Keratinocyte (primary cell): ENCODE measurements around the gene EPHA6. TPM values are rescaled to one million over a fixed set of nuclear protein-coding genes. Genes with fewer than 3 reads are reported as not detected.

Experiments
- DNase-seq: peaks from one replicate; pipeline ENCODE4 v3.0.0-alpha.2; 2011; ENCODE audit warnings: low read depth, missing footprints, low spot score
- FAIRE-seq: peaks from 2 replicates; lab custom pipeline; 2011; peaks lifted over from hg19 to GRCh38; lab: Jason Lieb, UNC
- H2AFZ ChIP-seq: 2 replicates; pipeline ENCODE4 v1.6.0; 2012; ENCODE audit warnings: low read length, control low read depth, inconsistent platforms; ENCODE audit not compliant: control insufficient read depth
- H3K27ac ChIP-seq: 2 replicates; pipeline ENCODE4 v1.5.1; 2011; ENCODE audit warnings: low read length; ENCODE audit not compliant: control insufficient read depth, insufficient read depth
- H3K27me3 ChIP-seq: 3 replicates; pipeline ENCODE4 v1.6.0; 2011; ENCODE audit warnings: low read length; ENCODE audit not compliant: control insufficient read depth, insufficient read depth; ENCODE audit errors: extremely low read depth
- H3K36me3 ChIP-seq, 2 experiments: 2 replicates in 1 of 2; 3 replicates in 1 of 2; pipeline ENCODE4 v1.5.1; 2011; ENCODE audit warnings: low read length in 2 of 2, mild to moderate bottlenecking in 1 of 2; ENCODE audit not compliant: control insufficient read depth in 2 of 2, insufficient read depth in 2 of 2; ENCODE audit errors: extremely low read depth in 1 of 2
- H3K4me1 ChIP-seq: 3 replicates; pipeline ENCODE4 v1.5.1; 2011; ENCODE audit warnings: low read length; ENCODE audit not compliant: control insufficient read depth, insufficient read depth; ENCODE audit errors: extremely low read depth
- H3K4me2 ChIP-seq: 3 replicates; pipeline ENCODE4 v1.6.0; 2011; ENCODE audit warnings: low read depth, low read length; ENCODE audit not compliant: control insufficient read depth, insufficient read depth; ENCODE audit errors: extremely low read depth
- H3K4me3 ChIP-seq, 3 experiments: fragments of 200-600 bp in 1 of 3; sonication (generic) in 1 of 3; 2 replicates in 2 of 3; 3 replicates in 1 of 3; pipeline ENCODE4 v1.5.1; 2011 to 2016; ENCODE audit warnings: low read length in 3 of 3, mild to moderate bottlenecking in 3 of 3, control low read depth in 2 of 3, inconsistent platforms in 1 of 3, low read depth in 1 of 3, mixed read lengths in 1 of 3, mixed run types in 1 of 3, moderate library complexity in 1 of 3; ENCODE audit not compliant: control insufficient read depth in 2 of 3, insufficient read depth in 2 of 3; ENCODE audit errors: extremely low read depth in 1 of 3
- H3K79me2 ChIP-seq: 2 replicates; pipeline ENCODE4 v1.6.0; 2012; ENCODE audit warnings: low read length; ENCODE audit not compliant: control insufficient read depth, insufficient read depth
- H3K9ac ChIP-seq: 3 replicates; pipeline ENCODE4 v1.6.0; 2011; ENCODE audit warnings: low read length; ENCODE audit not compliant: control insufficient read depth, insufficient read depth; ENCODE audit errors: extremely low read depth
- H3K9me1 ChIP-seq: 3 replicates; pipeline ENCODE4 v1.6.0; 2011; ENCODE audit warnings: low read length; ENCODE audit not compliant: control insufficient read depth, insufficient read depth; ENCODE audit errors: extremely low read depth
- H3K9me3 ChIP-seq: 2 replicates; pipeline ENCODE4 v1.5.1; 2012; ENCODE audit warnings: low read depth, low read length; ENCODE audit not compliant: control insufficient read depth
- H4K20me1 ChIP-seq: 3 replicates; pipeline ENCODE4 v1.6.0; 2011; ENCODE audit warnings: low read length; ENCODE audit not compliant: control insufficient read depth, insufficient read depth; ENCODE audit errors: extremely low read depth
- EZH2 ChIP-seq: IDR thresholded peaks from one replicate; pipeline ENCODE4 v1.6.1; 2012; ENCODE audit warnings: inconsistent platforms, mild to moderate bottlenecking, low read length, moderate library complexity
- dilution Hi-C: fragments of 300-500 bp; cut with MboI; formaldehyde crosslinking; loops from one replicate; pipeline ENCODE4 v1.7.0; 2020; ENCODE audit warnings: low sequenced_read_pairs; ENCODE audit not compliant: extremely low pct_ligation_motif_present
- polyA plus RNA-seq, 5 experiments: library from polyadenylated mRNA; depleted of rRNA in 3 of 5; stranded (reverse) in 3 of 5; stranded (forward) in 1 of 5; unstranded in 1 of 5; fragments of >200 nt; gene quantifications; 1 replicate in 1 of 5; 2 replicates in 3 of 5; 3 replicates in 1 of 5; pipeline versions ENCODE4 v1.2.1 to v1.2.3, GENCODE V29; 2011 to 2012; ENCODE audit warnings: missing spikeins in 2 of 5, low read depth in 1 of 5, low replicate concordance in 1 of 5
- TF ChIP-seq, protein P1 (sequence below), 3 experiments: IDR thresholded peaks in 1 of 3; conservative IDR thresholded peaks in 1 of 3; optimal IDR thresholded peaks in 1 of 3; 2 replicates in 2 of 3; 3 replicates in 1 of 3; pipeline versions ENCODE3 to v1.5.1; 2011; ENCODE audit warnings: low read length in 3 of 3, mild to moderate bottlenecking in 3 of 3, moderate library complexity in 2 of 3, control low read depth in 1 of 3, inconsistent platforms in 1 of 3; ENCODE audit not compliant: insufficient read depth in 2 of 3; ENCODE audit errors: extremely low read depth in 1 of 3

The EPHA6 gene
- polyA plus RNA-seq, 1 donor (not counting 4 experiments of a cell fraction or from before 2014, with no cell fraction given) = not detected

DNA sequence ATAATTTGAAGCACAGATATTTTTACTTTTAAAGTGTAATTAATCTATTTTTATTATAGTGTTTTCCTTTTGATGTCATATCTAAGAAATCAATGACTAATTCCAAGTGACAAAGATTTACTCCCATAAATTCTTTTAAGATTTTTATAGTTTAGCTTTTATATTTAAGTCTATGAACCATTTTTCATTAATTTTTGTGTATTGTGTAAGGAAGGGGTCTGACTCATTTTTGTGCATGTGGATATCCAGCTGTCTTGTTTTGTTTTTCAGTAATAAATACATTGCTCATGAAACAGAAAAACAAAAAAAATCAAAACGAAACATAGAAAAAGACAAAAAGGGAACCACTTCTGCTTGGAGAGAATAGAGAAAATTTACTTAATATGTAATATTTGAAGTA lies 145.1 kb downstream of the EPHA6 start:
- FAIRE-seq = no peak
- no peaks in the 10 kb centered on the region for H3K36me3 ChIP-seq
- H3K79me2 ChIP-seq = no peaks in the 10 kb centered on the region
- H4K20me1 ChIP-seq = no peaks in the 10 kb centered on the region
- peak overlapping the region; percentile 99 for H3K27ac ChIP-seq
- DNase-seq = no peak
- H3K9me1 ChIP-seq = no peaks in the 10 kb centered on the region
- H2AFZ ChIP-seq = no peak overlapping the region
- H3K4me3 ChIP-seq = no peak overlapping the region
- TF ChIP-seq, protein P1, sequence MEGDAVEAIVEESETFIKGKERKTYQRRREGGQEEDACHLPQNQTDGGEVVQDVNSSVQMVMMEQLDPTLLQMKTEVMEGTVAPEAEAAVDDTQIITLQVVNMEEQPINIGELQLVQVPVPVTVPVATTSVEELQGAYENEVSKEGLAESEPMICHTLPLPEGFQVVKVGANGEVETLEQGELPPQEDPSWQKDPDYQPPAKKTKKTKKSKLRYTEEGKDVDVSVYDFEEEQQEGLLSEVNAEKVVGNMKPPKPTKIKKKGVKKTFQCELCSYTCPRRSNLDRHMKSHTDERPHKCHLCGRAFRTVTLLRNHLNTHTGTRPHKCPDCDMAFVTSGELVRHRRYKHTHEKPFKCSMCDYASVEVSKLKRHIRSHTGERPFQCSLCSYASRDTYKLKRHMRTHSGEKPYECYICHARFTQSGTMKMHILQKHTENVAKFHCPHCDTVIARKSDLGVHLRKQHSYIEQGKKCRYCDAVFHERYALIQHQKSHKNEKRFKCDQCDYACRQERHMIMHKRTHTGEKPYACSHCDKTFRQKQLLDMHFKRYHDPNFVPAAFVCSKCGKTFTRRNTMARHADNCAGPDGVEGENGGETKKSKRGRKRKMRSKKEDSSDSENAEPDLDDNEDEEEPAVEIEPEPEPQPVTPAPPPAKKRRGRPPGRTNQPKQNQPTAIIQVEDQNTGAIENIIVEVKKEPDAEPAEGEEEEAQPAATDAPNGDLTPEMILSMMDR (optimal IDR thresholded peaks at IDR 0.05 in 1 of 3, IDR thresholded peaks at IDR 0.05 in 1 of 3, conservative IDR thresholded peaks at IDR 0.05 in 1 of 3; ENCODE audit: extremely low read depth in 1 of 3, insufficient read depth in 2 of 3, low read length in 3 of 3) = no peak
- peak overlapping the region; percentile 66 for H3K9ac ChIP-seq
- H3K27me3 ChIP-seq = no peaks in the 10 kb centered on the region
- H3K4me2 ChIP-seq = peak overlapping the region; percentile 76
- no peaks in the 10 kb centered on the region for H3K9me3 ChIP-seq
- H3K4me1 ChIP-seq = peaks cover 34% of the 10 kb centered on the region
- dilution Hi-C loops = no loop called here

DNA sequence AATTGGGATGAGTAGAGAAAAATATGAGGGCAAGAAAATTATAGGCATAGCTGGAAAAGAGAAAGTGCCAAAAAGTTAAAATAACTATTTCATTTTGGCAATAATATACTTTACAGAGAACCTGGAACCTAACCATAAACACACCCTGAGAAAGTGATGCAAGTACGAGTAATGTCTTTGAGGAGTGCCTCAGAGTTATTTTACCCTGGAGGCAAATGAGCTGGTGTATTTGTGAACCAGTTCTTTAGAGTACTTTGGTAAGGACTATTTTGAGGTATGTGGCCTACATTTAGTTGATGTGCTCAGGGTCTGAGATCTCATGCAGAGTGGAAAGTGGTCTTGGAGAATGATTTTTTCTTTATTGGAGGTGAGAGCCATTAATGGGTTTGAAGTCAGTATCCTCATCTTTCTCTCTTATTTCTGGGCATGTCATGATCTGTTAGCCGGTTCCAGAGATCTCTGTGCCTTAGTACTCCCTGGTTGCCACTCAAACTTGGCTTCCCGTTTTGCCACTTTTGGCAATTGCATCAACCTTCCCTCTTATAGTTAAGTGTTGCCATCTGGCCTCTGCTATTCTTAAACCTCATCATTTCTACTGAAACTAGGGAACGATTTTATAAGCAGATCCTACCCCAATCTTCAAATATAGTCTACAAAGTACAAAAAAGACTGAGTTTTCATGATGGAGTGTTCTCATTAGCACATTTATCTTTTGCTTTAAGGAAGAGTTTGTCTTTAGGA lies 145.7 kb downstream of the EPHA6 start:
- no peaks in the 10 kb centered on the region for H3K79me2 ChIP-seq
- FAIRE-seq = peak; percentile 62

More for the DNA sequence above, 145.7 kb downstream of the EPHA6 start:
- Histone ChIP-seq H3K9me3 (no peaks in the 10 kb centered on the region), H3K4me1 (peaks cover 34% of the 10 kb centered on the region), H3K36me3 (no peaks in the 10 kb centered on the region), H3K27ac (peak overlapping the region; percentile 99), H4K20me1 (no peaks in the 10 kb centered on the region), H3K4me3 (peak overlapping the region in 2 of 3 experiments; percentile 32 to 33), H3K9me1 (no peaks in the 10 kb centered on the region), H3K4me2 (peak overlapping the region; percentile 76), H3K9ac (peak overlapping the region; percentile 66), H2AFZ (peak overlapping the region; percentile 36), H3K27me3 (no peaks in the 10 kb centered on the region)
- DNase-seq = peak; percentile 55
- TF ChIP-seq EZH2 = no peak
- TF ChIP-seq, protein P1 (optimal IDR thresholded peaks at IDR 0.05 in 1 of 3, IDR thresholded peaks at IDR 0.05 in 1 of 3, conservative IDR thresholded peaks at IDR 0.05 in 1 of 3; ENCODE audit: extremely low read depth in 1 of 3, insufficient read depth in 2 of 3, low read length in 3 of 3) = no peak
- dilution Hi-C loops = no loop called here
